ENCODE results near the gene SYT15. TPM values are rescaled to one million over a fixed set of nuclear protein-coding genes. Genes with fewer than 3 reads are reported as not detected.
"Not testable (repeated sequence)": the region's sequence is repeated elsewhere in the genome, so short reads cannot be mapped to it uniquely, and the experiment has no call there.

SYT15 gene
- total RNA-seq, 1 experiment from 2014 or later = not detected

- in situ Hi-C loops (cut with HindIII; ENCODE audit: low pct_unique_long_range_greater_than_20kb, low sequenced_read_pairs) = not testable (repeated sequence)
Measured at GRCh38 chr10:46572765-46573164, 6.2 kb upstream of the SYT15 start.

DNA sequence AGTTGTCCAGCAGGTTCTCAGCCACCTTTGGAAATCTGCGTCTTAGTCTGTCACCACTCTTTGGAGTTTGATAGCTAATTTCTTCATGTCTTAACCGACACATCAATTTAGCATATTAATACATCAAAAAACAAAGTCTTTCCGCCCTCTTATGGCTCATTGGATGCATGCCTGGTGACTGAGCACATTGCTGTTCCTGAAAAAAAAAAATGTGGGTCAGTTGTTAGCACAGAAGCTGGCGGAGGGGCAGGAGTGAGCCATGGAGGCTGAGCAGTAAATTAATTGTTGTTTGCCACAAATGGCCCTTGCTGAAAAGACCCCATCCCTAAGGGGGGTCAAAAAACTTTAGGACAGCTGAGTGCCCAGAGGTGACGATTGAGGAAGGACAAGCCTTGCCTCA, 5.6 kb upstream of the SYT15 start:
- DNase-seq (ENCODE audit: low read depth, low spot score); in situ Hi-C loops (cut with HindIII; ENCODE audit: low pct_unique_long_range_greater_than_20kb, low sequenced_read_pairs): not testable (repeated sequence)

More at GRCh38 chr10:46572765-46573164, 6.2 kb upstream of the SYT15 start:
- DNase-seq (ENCODE audit: low read depth, low spot score) = not testable (repeated sequence)

- DNase-seq (ENCODE audit: low read depth, low spot score); in situ Hi-C loops (cut with HindIII; ENCODE audit: low pct_unique_long_range_greater_than_20kb, low sequenced_read_pairs): not testable (repeated sequence)
Measured at GRCh38 chr10:46573884-46574283, 5.0 kb upstream of the SYT15 start.

DNA sequence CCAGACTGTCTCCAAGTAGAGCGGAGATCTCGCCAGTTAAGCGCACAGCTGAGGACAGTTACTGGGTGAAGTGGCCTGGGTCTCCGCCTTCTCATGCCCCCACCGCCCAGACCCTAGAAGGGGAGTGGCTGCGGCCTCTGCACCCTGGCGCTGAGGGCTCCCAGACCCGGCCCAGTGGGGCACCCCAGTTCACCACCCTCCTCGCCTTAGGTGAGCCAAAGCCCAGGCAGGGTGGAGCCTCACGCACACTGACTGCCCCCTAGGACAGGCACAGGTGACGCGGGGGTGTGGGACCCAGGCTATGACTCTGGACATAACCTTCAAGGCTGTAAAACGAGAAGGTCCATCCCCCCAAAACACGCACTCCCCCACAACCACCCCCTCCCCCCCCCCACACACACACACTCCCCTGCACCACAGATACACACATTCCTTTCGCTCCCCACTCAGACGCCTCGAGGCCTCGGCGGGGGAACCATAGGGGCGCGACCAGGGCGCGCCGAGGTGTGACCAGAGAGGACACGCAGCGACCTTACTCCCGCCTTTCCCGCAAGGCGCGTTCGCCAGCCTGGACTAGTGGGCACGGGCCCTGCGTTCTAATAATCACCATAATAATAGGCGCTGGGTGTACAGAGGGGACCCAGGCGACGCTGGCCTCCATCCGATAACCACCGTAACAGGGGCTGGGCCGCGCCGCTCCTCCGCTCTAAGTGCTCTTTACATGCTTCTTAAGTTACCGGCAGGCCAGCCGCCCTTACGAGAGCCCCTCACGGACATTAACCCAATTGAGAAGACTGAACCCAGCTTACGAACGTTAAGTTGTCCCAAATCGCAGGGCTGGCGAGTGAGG, 1.1 kb upstream of the SYT15 start:
- in situ Hi-C loops (cut with HindIII; ENCODE audit: low pct_unique_long_range_greater_than_20kb, low sequenced_read_pairs); DNase-seq (ENCODE audit: low read depth, low spot score): not testable (repeated sequence)

- in situ Hi-C loops (cut with HindIII; ENCODE audit: low pct_unique_long_range_greater_than_20kb, low sequenced_read_pairs); DNase-seq (ENCODE audit: low read depth, low spot score): not testable (repeated sequence)
Measured at GRCh38 chr10:46579378-46579777, 450 bp downstream of the SYT15 start.

DNA sequence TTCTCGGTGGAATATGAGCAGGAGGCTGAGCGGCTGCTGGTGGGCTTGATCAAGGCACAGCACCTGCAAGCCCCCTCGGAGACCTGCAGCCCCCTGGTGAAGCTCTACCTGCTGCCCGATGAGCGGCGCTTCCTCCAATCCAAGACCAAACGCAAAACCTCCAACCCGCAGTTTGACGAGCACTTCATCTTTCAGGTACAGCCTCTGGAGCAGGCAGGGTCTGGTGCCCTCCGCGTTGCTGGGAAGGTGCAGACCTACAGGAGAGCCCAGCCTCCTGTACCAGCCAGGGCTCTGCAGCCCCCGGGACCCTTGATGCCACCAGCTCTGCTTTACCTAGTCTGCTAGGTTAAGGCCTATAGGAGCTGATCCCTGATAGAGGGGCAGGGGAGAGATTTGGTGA, 3.1 kb downstream of the SYT15 start:
- in situ Hi-C loops (cut with HindIII; ENCODE audit: low pct_unique_long_range_greater_than_20kb, low sequenced_read_pairs); DNase-seq (ENCODE audit: low read depth, low spot score): not testable (repeated sequence)

GRCh38 chr10:46582568-46582967, 3.6 kb downstream of the SYT15 start:
- DNase-seq (ENCODE audit: low read depth, low spot score); in situ Hi-C loops (cut with HindIII; ENCODE audit: low pct_unique_long_range_greater_than_20kb, low sequenced_read_pairs): not testable (repeated sequence)

DNA sequence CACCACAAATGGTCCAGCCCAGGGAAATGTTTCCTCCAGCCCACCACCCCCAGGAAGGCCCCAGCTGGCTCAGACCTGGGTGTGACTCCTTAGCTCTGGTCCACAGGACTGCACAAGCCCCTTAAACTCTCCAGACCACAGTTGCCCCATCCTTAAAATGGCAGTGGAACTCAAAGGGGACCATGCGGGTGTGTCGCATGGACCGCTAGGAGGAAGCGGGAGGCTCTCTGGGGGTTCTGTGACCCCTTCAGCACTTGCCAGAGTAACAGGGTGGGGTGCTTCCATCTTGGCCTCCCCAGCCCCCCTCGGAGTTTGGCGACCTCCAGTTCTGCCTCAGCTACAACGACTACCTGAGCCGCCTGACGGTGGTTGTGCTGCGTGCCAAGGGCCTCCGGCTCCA, 5.3 kb downstream of the SYT15 start:
- DNase-seq (ENCODE audit: low read depth, low spot score); in situ Hi-C loops (cut with HindIII; ENCODE audit: low pct_unique_long_range_greater_than_20kb, low sequenced_read_pairs): not testable (repeated sequence)

DNA sequence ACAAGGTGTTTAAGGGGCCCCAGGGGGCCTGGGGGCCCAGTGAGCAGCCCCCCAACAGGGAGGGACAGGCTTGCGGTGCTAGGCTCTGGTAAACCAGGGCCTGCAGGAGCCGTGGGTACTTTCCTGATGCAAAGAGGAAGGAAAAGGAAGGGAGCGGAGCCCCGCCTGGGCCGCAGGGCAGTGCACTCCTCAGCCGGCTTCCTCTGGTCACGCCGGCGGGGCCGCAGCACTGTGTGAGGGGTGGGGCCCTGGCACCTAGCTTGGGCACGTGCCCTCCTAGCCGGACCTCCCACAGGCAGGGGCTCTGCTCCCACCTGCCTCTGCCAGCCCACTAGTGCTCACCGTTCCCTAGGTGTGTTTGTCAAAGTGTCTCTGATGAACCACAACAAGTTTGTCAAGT, 6.3 kb downstream of the SYT15 start:
- in situ Hi-C loops (cut with HindIII; ENCODE audit: low pct_unique_long_range_greater_than_20kb, low sequenced_read_pairs); DNase-seq (ENCODE audit: low read depth, low spot score): not testable (repeated sequence)

- in situ Hi-C loops (cut with HindIII; ENCODE audit: low pct_unique_long_range_greater_than_20kb, low sequenced_read_pairs); DNase-seq (ENCODE audit: low read depth, low spot score): not testable (repeated sequence)
Measured at GRCh38 chr10:46587546-46587945, 8.6 kb downstream of the SYT15 start.

DNA sequence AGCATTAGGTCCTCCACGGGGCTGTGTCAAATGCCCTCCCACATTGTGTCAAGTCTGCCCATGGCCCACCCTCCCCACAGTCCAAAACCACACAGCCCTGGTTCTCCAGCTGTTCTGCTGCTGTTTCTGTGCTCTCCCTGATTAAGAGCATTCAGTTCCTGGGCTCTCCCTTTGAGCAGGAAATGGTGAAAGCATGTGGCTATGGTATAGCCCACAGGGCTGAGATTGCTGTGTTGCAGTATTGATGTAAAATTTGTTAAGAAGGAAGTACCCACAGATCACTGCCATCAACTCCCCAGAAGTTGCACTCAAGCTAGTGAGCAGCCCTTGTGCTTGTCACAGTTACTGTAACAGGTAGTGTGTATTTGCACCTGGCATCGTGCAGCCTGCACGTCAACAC, 9.3 kb downstream of the SYT15 start:
- DNase-seq (ENCODE audit: low read depth, low spot score); in situ Hi-C loops (cut with HindIII; ENCODE audit: low pct_unique_long_range_greater_than_20kb, low sequenced_read_pairs): not testable (repeated sequence)

DNA sequence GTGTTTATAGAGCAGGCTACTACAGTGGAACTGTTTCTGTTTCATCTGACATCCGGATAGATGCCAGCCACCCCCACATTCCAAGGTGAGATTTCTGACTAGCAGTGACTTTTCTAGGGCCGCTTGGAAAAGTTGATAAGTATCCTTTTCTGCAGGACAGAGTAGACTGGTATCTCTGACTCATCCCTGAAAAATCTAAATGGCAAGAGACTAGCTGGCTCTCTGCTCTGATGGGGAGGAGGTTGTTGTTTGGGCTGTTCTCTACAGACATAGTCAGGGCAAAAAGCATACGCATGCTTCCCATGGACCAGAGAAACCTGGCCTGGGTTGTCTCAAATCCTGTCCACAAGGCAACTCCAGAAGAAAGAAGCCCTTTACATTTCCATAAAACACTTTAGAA, 10.7 kb downstream of the SYT15 start:
- DNase-seq (ENCODE audit: low read depth, low spot score); in situ Hi-C loops (cut with HindIII; ENCODE audit: low pct_unique_long_range_greater_than_20kb, low sequenced_read_pairs): not testable (repeated sequence)

DNA sequence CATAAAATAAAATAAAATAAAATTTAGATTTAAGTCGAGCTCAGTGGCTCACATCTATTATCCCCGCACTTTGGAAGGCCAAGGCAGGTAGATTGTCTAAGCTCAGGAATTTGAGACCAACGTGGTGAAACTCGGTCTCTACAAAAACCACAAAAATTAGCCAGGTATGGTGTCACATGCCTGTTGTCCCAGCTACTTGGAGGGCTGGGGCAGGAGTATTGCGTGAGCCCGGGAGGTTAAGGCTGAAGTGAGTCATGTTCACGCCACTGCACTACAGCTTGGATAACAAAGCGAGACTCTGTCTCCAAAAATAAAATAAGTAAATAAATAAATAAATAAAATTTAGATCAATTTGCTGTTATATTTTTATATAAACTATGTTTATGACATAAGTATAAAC, 12.1 kb downstream of the SYT15 start:
- DNase-seq (ENCODE audit: low read depth, low spot score); in situ Hi-C loops (cut with HindIII; ENCODE audit: low pct_unique_long_range_greater_than_20kb, low sequenced_read_pairs): not testable (repeated sequence)

- DNase-seq (ENCODE audit: low read depth, low spot score); in situ Hi-C loops (cut with HindIII; ENCODE audit: low pct_unique_long_range_greater_than_20kb, low sequenced_read_pairs): not testable (repeated sequence)
Measured at GRCh38 chr10:46593307-46593706, 14.4 kb downstream of the SYT15 start.

- DNase-seq (ENCODE audit: low read depth, low spot score); in situ Hi-C loops (cut with HindIII; ENCODE audit: low pct_unique_long_range_greater_than_20kb, low sequenced_read_pairs): not testable (repeated sequence)
Measured at GRCh38 chr10:46594453-46595063, 15.6 kb downstream of the SYT15 start.

DNA sequence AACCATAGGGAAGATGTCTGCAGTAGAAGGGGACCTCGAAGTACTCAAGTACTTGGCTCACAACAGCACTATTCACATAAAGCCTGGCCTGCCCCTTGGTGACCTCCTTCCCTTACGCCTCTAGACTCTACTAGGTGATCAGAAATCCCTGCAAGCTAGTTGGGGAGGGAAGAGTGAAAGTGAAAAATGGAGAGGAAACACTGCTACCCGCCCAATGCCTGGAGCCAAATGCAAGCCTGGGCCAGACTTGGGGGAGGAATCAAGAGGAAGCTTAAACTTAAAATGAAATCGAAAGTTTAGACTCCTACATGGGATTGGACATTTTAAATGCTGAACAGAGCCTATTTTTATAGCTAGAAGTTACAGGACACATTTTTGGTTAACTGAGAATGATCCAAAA, 17.6 kb downstream of the SYT15 start:
- DNase-seq (ENCODE audit: low read depth, low spot score); in situ Hi-C loops (cut with HindIII; ENCODE audit: low pct_unique_long_range_greater_than_20kb, low sequenced_read_pairs): not testable (repeated sequence)

DNA sequence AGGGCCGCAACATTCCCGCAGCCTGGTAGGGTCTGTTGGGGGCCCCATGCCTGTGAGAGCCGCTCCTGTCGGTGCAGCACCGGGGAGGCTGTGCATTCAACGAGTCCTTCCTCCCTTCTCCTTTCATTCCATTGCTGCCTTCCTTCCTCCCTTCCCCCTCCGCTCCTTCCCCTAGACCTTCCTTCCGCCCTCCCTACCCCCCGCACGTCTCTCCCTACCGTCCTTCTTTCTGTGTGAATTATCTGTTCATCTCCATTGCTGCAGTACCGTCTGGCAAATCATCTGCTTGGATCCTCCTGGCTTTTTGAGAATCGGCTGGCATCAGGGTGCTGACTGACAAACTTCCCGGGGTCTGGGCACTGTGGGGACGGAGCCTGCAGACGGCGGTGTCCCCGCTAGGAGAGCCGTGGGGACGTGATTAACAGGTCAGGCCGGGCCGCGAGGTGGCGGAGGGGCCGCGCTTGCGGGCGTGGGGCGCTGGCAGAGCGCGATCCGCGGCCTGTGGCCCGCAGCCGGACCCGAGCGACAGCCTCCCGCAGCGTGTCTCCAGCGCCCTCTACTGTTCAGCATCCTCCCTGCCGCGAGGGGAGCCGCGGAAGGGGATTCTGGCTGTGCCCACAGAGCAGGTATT, 18.8 kb downstream of the SYT15 start:
- DNase-seq (ENCODE audit: low read depth, low spot score); in situ Hi-C loops (cut with HindIII; ENCODE audit: low pct_unique_long_range_greater_than_20kb, low sequenced_read_pairs): not testable (repeated sequence)

DNA sequence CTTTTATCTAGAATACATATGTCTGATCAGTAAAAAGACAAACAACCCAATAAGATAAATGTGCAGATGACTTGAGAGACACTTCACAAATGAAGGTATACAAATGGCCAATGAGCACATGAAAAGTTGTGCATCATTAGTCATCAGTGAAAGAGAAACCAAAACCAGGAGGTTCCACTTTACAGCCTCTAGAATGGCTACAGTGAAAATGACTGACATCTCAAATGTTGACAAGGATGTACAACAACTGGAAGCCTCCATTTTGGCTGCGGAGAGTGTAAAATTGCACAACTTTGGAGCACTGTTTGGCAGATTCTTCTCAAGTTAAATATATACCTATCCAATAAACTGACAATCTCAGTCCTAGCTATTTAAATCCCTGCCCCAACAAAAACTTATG, 21.6 kb downstream of the SYT15 start:
- DNase-seq (ENCODE audit: low read depth, low spot score); in situ Hi-C loops (cut with HindIII; ENCODE audit: low pct_unique_long_range_greater_than_20kb, low sequenced_read_pairs): not testable (repeated sequence)

All from SK-MEL-5 (cell line).